HepG2 (cell line): ENCODE measurements around the gene AIF1. TPM values are rescaled to one million over a fixed set of nuclear protein-coding genes. Genes with fewer than 3 reads are reported as not detected.
A peak's percentile ranks its signal among the peaks of the same experiment; 100 is the strongest.

ENCODE experiments used
- CHCHD3 ChIP-seq: sonication (generic); formaldehyde crosslinking; IDR thresholded peaks from 2 replicates; pipeline ENCODE4 v1.8.0; 2022; ENCODE audit warnings: mild to moderate bottlenecking, missing genetic modification reagents, moderate library complexity
- KLF13 ChIP-seq: sonication (generic); formaldehyde crosslinking; IDR thresholded peaks from 2 replicates; pipeline ENCODE4 v1.4.0; 2020; ENCODE audit warnings: mild to moderate bottlenecking, missing genetic modification reagents
- PAWR ChIP-seq: sonication (generic); formaldehyde crosslinking; IDR thresholded peaks from 2 replicates; pipeline ENCODE4 v1.4.0; 2020; ENCODE audit warnings: missing genetic modification reagents, mild to moderate bottlenecking, borderline replicate concordance
- PCBP1 ChIP-seq: fragments of 200-400 bp; formaldehyde crosslinking; IDR thresholded peaks from 2 replicates; pipeline ENCODE4 v1.6.1; 2017; ENCODE audit warnings: mild to moderate bottlenecking, low read depth, low read length, borderline replicate concordance
- TGIF2 ChIP-seq: IDR thresholded peaks from 2 replicates; pipeline ENCODE4 v1.6.1; 2016; ENCODE audit warnings: control low read depth, missing compliant biosample characterization
- ZBED4 ChIP-seq: sonication (generic); formaldehyde crosslinking; IDR thresholded peaks from 2 replicates; pipeline ENCODE4 v1.4.0; 2020; ENCODE audit warnings: missing genetic modification reagents, borderline replicate concordance
- ZBTB25 ChIP-seq: IDR thresholded peaks from 2 replicates; pipeline ENCODE4 v1.6.1; 2018; ENCODE audit warnings: missing genetic modification reagents
- ZBTB8A ChIP-seq: sonication (generic); formaldehyde crosslinking; IDR thresholded peaks from 2 replicates; pipeline ENCODE4 v1.4.0; 2020; ENCODE audit warnings: mild to moderate bottlenecking, low read depth, missing genetic modification reagents, borderline replicate concordance
- ZNF280B ChIP-seq: sonication (generic); formaldehyde crosslinking; IDR thresholded peaks from 2 replicates; pipeline ENCODE4 v1.5.0; 2020; ENCODE audit warnings: missing genetic modification reagents, mild to moderate bottlenecking, borderline replicate concordance
- ZNF281 ChIP-seq: sonication (generic); formaldehyde crosslinking; IDR thresholded peaks from 2 replicates; pipeline ENCODE4 v1.4.0; 2020; ENCODE audit warnings: missing genetic modification reagents, borderline replicate concordance
- ZNF530 ChIP-seq: sonication (generic); formaldehyde crosslinking; IDR thresholded peaks from 2 replicates; pipeline ENCODE4 v1.5.0; 2020; ENCODE audit warnings: low read depth, mild to moderate bottlenecking, missing genetic modification reagents
- ZNF543 ChIP-seq: sonication (generic); formaldehyde crosslinking; IDR thresholded peaks from 2 replicates; pipeline ENCODE4 v1.4.0; 2020; ENCODE audit warnings: mild to moderate bottlenecking, missing genetic modification reagents
- ZNF883 ChIP-seq: sonication (generic); formaldehyde crosslinking; IDR thresholded peaks from 2 replicates; pipeline ENCODE4 v1.5.1; 2020; ENCODE audit warnings: mild to moderate bottlenecking, missing genetic modification reagents; ENCODE audit errors: not compliant biosample characterization
- polyA plus RNA-seq, 8 experiments: library from polyadenylated mRNA; depleted of rRNA in 3 of 8; stranded (reverse) in 7 of 8; unstranded in 1 of 8; fragments of >200 nt; fragmentation: Illumina TruSeq in 4 of 8; extraction: Trizol in 4 of 8; gene quantifications; 2 replicates each; pipeline versions ENCODE4 v1.2.1 to v1.2.3, GENCODE V29; 2011 to 2016; ENCODE audit warnings: low read depth in 4 of 8, missing spikeins in 1 of 8, mixed read lengths in 1 of 8; ENCODE audit not compliant: insufficient read depth in 1 of 8
- total RNA-seq, 5 experiments: library from RNA; depleted of rRNA; stranded (reverse); fragments of >200 nt; fragmentation: Illumina TruSeq; extraction: Trizol; gene quantifications; 2 replicates each; pipeline ENCODE4 v1.2.3, GENCODE V29; 2016; ENCODE audit warnings: low read depth in 1 of 5
- TF ChIP-seq, protein P1 (sequence below): sonication (generic); formaldehyde crosslinking; IDR thresholded peaks from 2 replicates; pipeline ENCODE4 v1.5.0; 2020; ENCODE audit warnings: mild to moderate bottlenecking, missing genetic modification reagents, borderline replicate concordance

The AIF1 gene
- total and polyA plus RNA-seq, 2 of the 13 experiments (the other 11 are each of a cell fraction or from before 2014, with no cell fraction given): 1.5 TPM; not detected in 1

DNA sequence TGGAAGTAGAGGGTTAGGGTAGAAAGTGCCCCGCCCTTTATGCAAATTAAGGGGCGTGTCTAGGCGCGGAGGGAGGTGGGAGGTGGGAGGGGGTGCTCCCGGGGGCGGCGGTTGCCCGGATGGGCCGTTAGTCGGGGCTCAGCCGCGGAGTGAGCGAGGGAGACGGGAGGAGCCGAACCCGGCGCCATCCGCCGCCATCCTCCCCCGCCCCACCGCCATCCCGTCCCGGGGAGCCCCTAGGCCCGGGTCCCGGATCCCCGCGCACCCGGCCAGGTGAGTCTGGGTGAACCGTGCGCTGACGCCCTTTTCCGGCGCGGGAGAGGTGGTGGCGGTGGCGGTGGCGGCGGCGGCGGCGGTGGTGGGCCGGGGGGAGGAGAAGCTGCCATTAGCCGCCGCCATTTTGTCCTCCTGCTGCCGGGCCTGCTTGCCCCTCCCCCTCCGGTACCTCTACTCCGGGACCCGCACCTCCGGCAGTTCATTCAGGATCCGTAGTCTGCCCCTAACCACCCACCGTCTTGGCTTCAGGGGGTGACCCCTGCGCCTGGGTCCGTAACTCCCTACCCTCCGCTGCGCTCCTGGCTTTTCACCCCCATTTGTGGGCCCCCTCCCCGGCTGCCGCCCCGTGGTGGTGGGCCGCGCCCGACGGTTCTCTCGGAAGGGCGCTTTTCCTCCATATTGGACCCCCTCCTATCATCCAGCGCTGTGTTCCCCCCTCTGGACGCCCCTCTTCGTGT lies 5.7 kb downstream of the AIF1 start, which contains the start of gene PRRC2A (continued):
- TF ChIP-seq ZNF281 (CRISPR knock-in tag) (peak; percentile 95), KLF13 (CRISPR knock-in tag) (no peak), ZNF543 (peak; percentile 46; the same call in 1 of the 2 replicates), ZBED4 (CRISPR knock-in tag) (peak; percentile 54; the same call in 1 of the 2 replicates), ZNF883 (CRISPR knock-in tag) (no peak), TGIF2 (CRISPR knock-in tag) (peak; percentile 81), ZNF530 (CRISPR knock-in tag) (no peak), ZBTB8A (CRISPR knock-in tag) (no peak), PAWR (0 out of 2 replicates have a peak, but pooled peaks have one; percentile 22), PCBP1 (0 out of 2 replicates have a peak, but pooled peaks have one; percentile 53), ZBTB25 (CRISPR knock-in tag) (peak; percentile 96), CHCHD3 (CRISPR knock-in tag) (no peak), ZNF280B (CRISPR knock-in tag) (peak; percentile 85; the same call in 1 of the 2 replicates)
- TF ChIP-seq, protein P1, sequence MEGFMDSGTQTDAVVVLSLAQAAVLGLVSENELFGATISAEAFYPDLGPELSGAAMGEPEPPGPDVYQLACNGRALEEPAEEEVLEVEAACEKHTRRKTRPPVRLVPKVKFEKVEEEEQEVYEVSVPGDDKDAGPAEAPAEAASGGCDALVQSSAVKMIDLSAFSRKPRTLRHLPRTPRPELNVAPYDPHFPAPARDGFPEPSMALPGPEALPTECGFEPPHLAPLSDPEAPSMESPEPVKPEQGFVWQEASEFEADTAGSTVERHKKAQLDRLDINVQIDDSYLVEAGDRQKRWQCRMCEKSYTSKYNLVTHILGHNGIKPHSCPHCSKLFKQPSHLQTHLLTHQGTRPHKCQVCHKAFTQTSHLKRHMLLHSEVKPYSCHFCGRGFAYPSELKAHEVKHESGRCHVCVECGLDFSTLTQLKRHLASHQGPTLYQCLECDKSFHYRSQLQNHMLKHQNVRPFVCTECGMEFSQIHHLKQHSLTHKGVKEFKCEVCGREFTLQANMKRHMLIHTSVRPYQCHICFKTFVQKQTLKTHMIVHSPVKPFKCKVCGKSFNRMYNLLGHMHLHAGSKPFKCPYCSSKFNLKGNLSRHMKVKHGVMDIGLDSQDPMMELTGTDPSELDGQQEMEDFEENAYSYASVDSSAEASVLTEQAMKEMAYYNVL: peak; percentile 83; the same call in 1 of the 2 replicates
